Peyer's patch (tissue), 4 donors: ENCODE measurements around the gene EIF2AK3.

ENCODE experiments used
- POLR2A ChIP-seq, 2 donors: fragments of 450-650 bp; IDR thresholded peaks; one replicate each; pipeline ENCODE4 v1.5.1; 2017; ENCODE audit warnings: antibody characterized with exemption in 2 of 2, mild to moderate bottlenecking in 2 of 2, moderate library complexity in 2 of 2
- TF ChIP-seq, protein P1 (sequence below), 6 experiments: fragments of 450-650 bp in 4 of 6; fragments of 200-600 bp in 2 of 6; sonication (generic) in 1 of 6; IDR thresholded peaks; one replicate each; pipeline ENCODE4 v1.5.1; 2017 to 2019; ENCODE audit warnings: antibody characterized with exemption in 6 of 6, mild to moderate bottlenecking in 3 of 6, moderate library complexity in 1 of 6

DNA sequence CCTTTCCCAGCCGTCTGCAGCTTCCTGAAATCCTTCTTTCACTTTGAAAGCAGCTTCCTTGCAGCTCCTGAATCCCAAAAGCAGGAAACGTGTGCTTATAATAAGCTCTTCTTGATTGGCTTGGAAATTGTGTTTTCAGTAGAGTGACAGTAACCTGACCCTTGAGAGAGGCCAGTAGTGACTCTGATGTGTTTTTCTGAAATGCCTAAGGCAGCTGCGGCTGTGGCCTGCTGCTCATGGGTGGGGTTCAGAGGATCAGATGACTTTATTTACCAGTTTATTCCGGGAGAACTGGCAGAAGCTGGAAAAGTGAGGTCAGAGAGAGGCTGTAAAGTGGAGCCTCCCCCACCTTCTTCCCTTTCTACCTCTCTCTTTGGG is 32.3 kb upstream of the EIF2AK3 start:
- TF ChIP-seq, protein P1, sequence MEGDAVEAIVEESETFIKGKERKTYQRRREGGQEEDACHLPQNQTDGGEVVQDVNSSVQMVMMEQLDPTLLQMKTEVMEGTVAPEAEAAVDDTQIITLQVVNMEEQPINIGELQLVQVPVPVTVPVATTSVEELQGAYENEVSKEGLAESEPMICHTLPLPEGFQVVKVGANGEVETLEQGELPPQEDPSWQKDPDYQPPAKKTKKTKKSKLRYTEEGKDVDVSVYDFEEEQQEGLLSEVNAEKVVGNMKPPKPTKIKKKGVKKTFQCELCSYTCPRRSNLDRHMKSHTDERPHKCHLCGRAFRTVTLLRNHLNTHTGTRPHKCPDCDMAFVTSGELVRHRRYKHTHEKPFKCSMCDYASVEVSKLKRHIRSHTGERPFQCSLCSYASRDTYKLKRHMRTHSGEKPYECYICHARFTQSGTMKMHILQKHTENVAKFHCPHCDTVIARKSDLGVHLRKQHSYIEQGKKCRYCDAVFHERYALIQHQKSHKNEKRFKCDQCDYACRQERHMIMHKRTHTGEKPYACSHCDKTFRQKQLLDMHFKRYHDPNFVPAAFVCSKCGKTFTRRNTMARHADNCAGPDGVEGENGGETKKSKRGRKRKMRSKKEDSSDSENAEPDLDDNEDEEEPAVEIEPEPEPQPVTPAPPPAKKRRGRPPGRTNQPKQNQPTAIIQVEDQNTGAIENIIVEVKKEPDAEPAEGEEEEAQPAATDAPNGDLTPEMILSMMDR (IDR thresholded peaks at IDR 0.05), result no peak
- TF ChIP-seq POLR2A (IDR thresholded peaks at IDR 0.05), result no peak
